Type B pancreatic cell (in vitro differentiated cells): ENCODE measurements around the gene TMC5. TPM values are rescaled to one million over a fixed set of nuclear protein-coding genes. Genes with fewer than 3 reads are reported as not detected.

Source experiments
- DNase-seq: peaks from one replicate; pipeline ENCODE4 v3.0.0; 2021; ENCODE audit warnings: mixed read lengths; ENCODE audit not compliant: unreplicated experiment; ENCODE audit errors: extremely low spot score
- H3K27ac Mint-ChIP-seq: 2 replicates; pipeline ENCODE4 v1.8.0; 2021; ENCODE audit warnings: mild to moderate bottlenecking, mixed read lengths
- H3K27me3 Mint-ChIP-seq: 2 replicates; pipeline ENCODE4 v1.8.0; 2021; ENCODE audit warnings: mixed read lengths
- H3K36me3 Mint-ChIP-seq: 2 replicates; pipeline ENCODE4 v1.8.0; 2021; ENCODE audit warnings: mixed read lengths
- H3K4me1 Mint-ChIP-seq: one replicate; pipeline ENCODE4 v1.8.0; 2021; ENCODE audit warnings: mixed read lengths; ENCODE audit not compliant: unreplicated experiment
- H3K4me3 Mint-ChIP-seq: 2 replicates; pipeline ENCODE4 v1.8.0; 2021; ENCODE audit warnings: mild to moderate bottlenecking, mixed read lengths
- H3K9me3 Mint-ChIP-seq: 2 replicates; pipeline ENCODE4 v1.8.0; 2021; ENCODE audit warnings: mixed read lengths
- CTCF ChIP-seq: fragments of 200-600 bp; sonication (generic); conservative IDR thresholded peaks from 2 replicates; pipeline ENCODE4 v1.5.0; 2021; ENCODE audit warnings: antibody characterized with exemption, mild to moderate bottlenecking
- total RNA-seq: library from RNA; stranded (reverse); gene quantifications from 2 replicates; pipeline ENCODE4 v1.2.1, GENCODE V29; 2021; ENCODE audit warnings: low replicate concordance

TMC5 gene
- total RNA-seq, 1 donor from 2014 or later: 9.1 TPM

GRCh38 chr16:19415461-19415860, 2.2 kb upstream of the TMC5 start:
- H3K36me3 Mint-ChIP-seq: no peaks in the 10 kb centered on the region
- no peak for TF ChIP-seq CTCF
- peaks cover 23% of the 10 kb centered on the region for H3K27me3 Mint-ChIP-seq
- no peaks in the 10 kb centered on the region for H3K9me3 Mint-ChIP-seq
- no peak for DNase-seq
- no peak overlapping the region for H3K4me3 Mint-ChIP-seq
- no peak overlapping the region for H3K27ac Mint-ChIP-seq
- H3K4me1 Mint-ChIP-seq: peaks cover 4% of the 10 kb centered on the region

- no peak for TF ChIP-seq CTCF
- peaks cover 4% of the 10 kb centered on the region for H3K4me1 Mint-ChIP-seq
- H3K36me3 Mint-ChIP-seq: no peaks in the 10 kb centered on the region
- no peak for DNase-seq
- no peak overlapping the region for H3K27ac Mint-ChIP-seq
- H3K9me3 Mint-ChIP-seq: no peaks in the 10 kb centered on the region
- no peak overlapping the region for H3K4me3 Mint-ChIP-seq
- H3K27me3 Mint-ChIP-seq: peaks cover 22% of the 10 kb centered on the region
Observed at GRCh38 chr16:19415918-19416317, 1.8 kb upstream of the TMC5 start.

- no peaks in the 10 kb centered on the region for H3K36me3 Mint-ChIP-seq
- no peaks in the 10 kb centered on the region for H3K9me3 Mint-ChIP-seq
- H3K27ac Mint-ChIP-seq: no peak overlapping the region
- H3K4me1 Mint-ChIP-seq: no peaks in the 10 kb centered on the region
- H3K4me3 Mint-ChIP-seq: no peak overlapping the region
- DNase-seq: no peak
- peaks cover 9% of the 10 kb centered on the region for H3K27me3 Mint-ChIP-seq
- no peak for TF ChIP-seq CTCF
Observed at GRCh38 chr16:19418200-19418599, 517 bp downstream of the TMC5 start.

GRCh38 chr16:19419698-19420075, 2.0 kb downstream of the TMC5 start:
- H3K4me3 Mint-ChIP-seq: no peak overlapping the region

GRCh38 chr16:19424478-19424877, 6.8 kb downstream of the TMC5 start:
- no peaks in the 10 kb centered on the region for H3K36me3 Mint-ChIP-seq
- no peak for TF ChIP-seq CTCF
- H3K27me3 Mint-ChIP-seq: no peaks in the 10 kb centered on the region
- H3K27ac Mint-ChIP-seq: no peak overlapping the region
- H3K4me1 Mint-ChIP-seq: no peaks in the 10 kb centered on the region
- no peaks in the 10 kb centered on the region for H3K9me3 Mint-ChIP-seq
- no peak overlapping the region for H3K4me3 Mint-ChIP-seq
- DNase-seq: no peak

More at GRCh38 chr16:19419698-19420075, 2.0 kb downstream of the TMC5 start:
- H3K36me3 Mint-ChIP-seq: no peaks in the 10 kb centered on the region
- H3K9me3 Mint-ChIP-seq: no peaks in the 10 kb centered on the region
- H3K27me3 Mint-ChIP-seq: peaks cover 5% of the 10 kb centered on the region
- H3K27ac Mint-ChIP-seq: no peak overlapping the region
- no peak for TF ChIP-seq CTCF
- H3K4me1 Mint-ChIP-seq: no peaks in the 10 kb centered on the region
- no peak for DNase-seq

DNA sequence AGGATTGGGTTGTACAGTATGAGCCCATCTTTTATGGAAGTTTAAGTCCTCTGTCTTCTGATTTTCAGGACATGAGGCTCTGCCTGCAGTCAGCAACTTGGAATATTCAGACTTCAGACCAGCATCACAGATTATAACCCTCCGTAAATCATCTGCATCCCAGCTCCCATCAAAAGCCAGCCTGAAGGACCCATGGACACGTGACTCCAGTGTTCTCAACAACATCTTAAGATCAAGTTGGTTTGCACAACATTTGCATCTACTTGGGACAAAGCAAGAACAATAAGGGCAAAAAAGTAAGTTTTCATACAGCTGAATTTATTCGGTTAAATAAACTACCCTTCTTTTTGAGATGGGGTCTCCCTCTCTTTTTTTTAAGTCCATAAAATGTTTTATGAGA, 12.7 kb downstream of the TMC5 start:
- DNase-seq: no peak
- H3K4me1 Mint-ChIP-seq: peaks cover 4% of the 10 kb centered on the region
- H3K9me3 Mint-ChIP-seq: no peaks in the 10 kb centered on the region
- no peaks in the 10 kb centered on the region for H3K27me3 Mint-ChIP-seq
- H3K27ac Mint-ChIP-seq: peak overlapping the region; percentile 67
- TF ChIP-seq CTCF: no peak
- H3K36me3 Mint-ChIP-seq: no peaks in the 10 kb centered on the region
- H3K4me3 Mint-ChIP-seq: no peak overlapping the region
